ENCODE results near the gene DTYMK. TPM values are rescaled to one million over a fixed set of nuclear protein-coding genes. Genes with fewer than 3 reads are reported as not detected.

DTYMK gene
- total RNA-seq, 6 donors from 2014 or later, result 10.2 to 43.0 (median 19.6) TPM

DNA sequence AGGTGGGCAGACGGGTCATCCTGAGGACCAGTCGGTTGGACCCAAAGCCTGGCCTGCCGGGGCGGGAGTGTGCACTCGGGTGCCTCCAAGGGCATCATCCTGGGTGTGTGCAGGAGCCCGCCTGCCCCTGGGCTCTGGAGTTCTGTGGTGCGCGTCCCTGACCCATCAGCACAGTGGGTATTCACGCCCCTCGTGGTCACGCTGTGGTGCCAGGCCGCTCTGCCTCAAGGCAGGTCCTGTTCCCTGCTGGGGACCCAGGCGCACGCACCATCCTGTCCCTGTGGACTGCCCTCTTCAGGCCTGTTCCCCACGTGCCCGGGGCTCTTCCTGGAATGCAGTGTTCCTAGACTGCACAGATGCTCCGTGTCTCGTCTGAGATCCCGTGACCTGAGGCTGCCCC, 33.5 kb upstream of the DTYMK start:
- H3K36me3 ChIP-seq, result peaks cover 10 to 84% (median 62%) of the 10 kb centered on the region in 4 donors
- no peaks in the 10 kb centered on the region for H3K4me1 ChIP-seq
- ATAC-seq (ENCODE audit: low FRiP score in 2 of 2), result peak; percentile 11 to 23
- H3K27me3 ChIP-seq, result no peaks in the 10 kb centered on the region
- WGBS, 2 donors, result 96 to 100% methylated on average over 7 to 11 of the region's 19 CpGs
- DNase-seq, result no peak
- no peak for TF ChIP-seq EP300 (IDR thresholded peaks at IDR 0.05)
- no peak for TF ChIP-seq POLR2AphosphoS5 (IDR thresholded peaks at IDR 0.05)
- TF ChIP-seq CTCF (IDR thresholded peaks at IDR 0.05), result no peak
- TF ChIP-seq POLR2A (IDR thresholded peaks at IDR 0.05), result no peak
- no peak overlapping the region for H3K4me3 ChIP-seq
- H3K9me3 ChIP-seq, result peaks cover 0 to 6% (median 2%) of the 10 kb centered on the region in 4 donors
- no peak overlapping the region for H3K27ac ChIP-seq

DNA sequence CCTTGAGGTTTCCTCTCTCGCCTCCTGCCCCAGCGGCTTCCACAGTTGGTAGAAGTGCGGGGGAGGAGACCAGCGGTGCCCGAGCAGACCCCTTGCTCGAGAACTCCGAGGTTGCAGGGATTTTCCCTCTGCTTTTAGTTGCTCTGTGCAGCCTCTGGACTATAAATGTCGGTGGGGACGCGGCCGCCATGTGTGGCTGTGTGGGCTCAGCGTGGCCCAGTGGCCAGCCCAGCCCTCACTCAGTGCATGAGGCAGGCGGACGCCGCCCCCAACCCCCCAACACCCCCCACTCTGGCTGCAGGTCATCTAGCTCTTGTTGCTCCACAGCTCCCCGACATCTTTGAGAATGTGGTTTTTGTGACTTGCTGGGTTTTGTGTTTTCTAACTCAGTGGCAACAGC, 32.5 kb upstream of the DTYMK start:
- Histone ChIP-seq H3K27me3 (no peaks in the 10 kb centered on the region), H3K27ac (no peak overlapping the region), H3K9me3 (peaks cover 0 to 6% (median 2%) of the 10 kb centered on the region in 4 donors), H3K4me1 (no peaks in the 10 kb centered on the region), H3K4me3 (no peak overlapping the region), H3K36me3 (peaks cover 10 to 86% (median 64%) of the 10 kb centered on the region in 4 donors)
- WGBS, 2 donors, result 95 to 98% methylated on average over 15 to 16 of the region's 16 CpGs
- ATAC-seq (ENCODE audit: low FRiP score in 2 of 2) (no peak), DNase-seq (no peak)
- TF ChIP-seq EP300 (IDR thresholded peaks at IDR 0.05), result no peak
- no peak for TF ChIP-seq POLR2AphosphoS5 (IDR thresholded peaks at IDR 0.05)
- TF ChIP-seq POLR2A (IDR thresholded peaks at IDR 0.05), result no peak
- no peak for TF ChIP-seq CTCF (IDR thresholded peaks at IDR 0.05)

DNA sequence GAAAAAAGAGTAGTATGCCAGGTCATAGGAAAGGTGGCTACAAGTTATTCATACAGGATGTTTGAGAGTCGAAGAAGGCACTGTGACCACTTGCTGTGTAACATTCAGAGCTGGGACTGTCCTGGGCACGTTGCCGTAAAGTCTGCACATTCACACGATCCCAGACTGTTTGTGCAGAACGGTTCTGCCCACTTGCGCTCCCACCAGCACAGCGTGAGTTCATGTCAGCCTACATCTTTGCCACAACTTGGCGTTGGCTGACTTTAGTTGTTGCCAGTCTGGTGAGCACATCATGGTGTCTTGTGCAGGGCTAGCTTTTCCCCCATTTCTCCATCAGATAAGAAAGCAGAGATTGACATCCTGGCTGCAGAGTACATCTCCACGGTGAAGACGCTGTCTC, 22.3 kb upstream of the DTYMK start:
- TF ChIP-seq POLR2AphosphoS5 (IDR thresholded peaks at IDR 0.05) (no peak), CTCF (IDR thresholded peaks at IDR 0.05) (no peak), EP300 (IDR thresholded peaks at IDR 0.05) (no peak), POLR2A (IDR thresholded peaks at IDR 0.05) (no peak)
- ATAC-seq (ENCODE audit: low FRiP score in 2 of 2) (no peak), DNase-seq (no peak)
- Histone ChIP-seq H3K27me3 (no peaks in the 10 kb centered on the region), H3K36me3 (peaks cover 25 to 89% (median 69%) of the 10 kb centered on the region in 4 donors), H3K4me1 (peaks cover 0 to under 1% (median 0%) of the 10 kb centered on the region in 4 donors), H3K4me3 (no peak overlapping the region), H3K9me3 (no peaks in the 10 kb centered on the region), H3K27ac (no peak overlapping the region)
- WGBS, 2 donors, result 92 to 94% methylated on average over 10 of the region's 10 CpGs

DNA sequence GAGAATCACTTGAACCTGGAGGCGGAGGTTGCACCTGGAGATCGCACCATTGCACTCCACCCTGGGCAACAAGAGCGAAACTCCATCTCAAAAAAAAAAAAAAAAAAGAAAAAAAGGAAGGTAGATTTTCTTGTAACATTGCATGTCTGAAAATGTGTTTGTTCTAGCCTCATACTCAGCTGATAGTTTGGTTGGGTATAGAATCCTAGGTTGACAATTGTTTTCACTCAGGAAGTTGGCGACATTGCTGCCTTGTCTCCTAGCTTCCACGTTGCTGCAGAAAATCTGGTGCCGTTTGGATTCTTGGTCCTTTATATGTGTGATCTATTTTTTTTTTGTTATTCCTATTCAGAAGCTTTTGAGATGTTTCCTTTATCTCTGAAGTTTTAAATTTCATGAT, 19.9 kb upstream of the DTYMK start:
- Histone ChIP-seq H3K27me3 (no peaks in the 10 kb centered on the region), H3K36me3 (peaks cover 13 to 65% (median 49%) of the 10 kb centered on the region in 4 donors), H3K4me3 (no peak overlapping the region), H3K9me3 (no peaks in the 10 kb centered on the region), H3K27ac (no peak overlapping the region), H3K4me1 (peaks cover 6 to 15% (median 10%) of the 10 kb centered on the region in 4 donors)
- TF ChIP-seq POLR2A (IDR thresholded peaks at IDR 0.05), result no peak
- TF ChIP-seq CTCF (IDR thresholded peaks at IDR 0.05), result no peak
- TF ChIP-seq POLR2AphosphoS5 (IDR thresholded peaks at IDR 0.05), result no peak
- no peak for TF ChIP-seq EP300 (IDR thresholded peaks at IDR 0.05)
- ATAC-seq (ENCODE audit: low FRiP score in 2 of 2) (no peak), DNase-seq (no peak)
- 96 to 99% methylated on average over 6 of the region's 6 CpGs for WGBS, 2 donors

- peaks cover 0 to 32% (median 20%) of the 10 kb centered on the region in 4 donors for H3K36me3 ChIP-seq
- H3K27me3 ChIP-seq, result no peaks in the 10 kb centered on the region
- DNase-seq, result no peak
- H3K27ac ChIP-seq, result peak overlapping the region; percentile 55 to 94 (median 90)
- H3K4me3 ChIP-seq, result peak overlapping the region; percentile 81 to 98 (median 96)
- H3K9me3 ChIP-seq, result no peaks in the 10 kb centered on the region
- 43 to 64% methylated on average over 9 to 11 of the region's 11 CpGs for WGBS, 2 donors
- TF ChIP-seq CTCF (IDR thresholded peaks at IDR 0.05), result no peak
- TF ChIP-seq POLR2A (IDR thresholded peaks at IDR 0.05), result no peak
- TF ChIP-seq EP300 (IDR thresholded peaks at IDR 0.05), result no peak
- TF ChIP-seq POLR2AphosphoS5 (IDR thresholded peaks at IDR 0.05), result no peak
- H3K4me1 ChIP-seq, result peaks cover 11 to 26% (median 19%) of the 10 kb centered on the region in 4 donors
- peak in 1 of 2 donors; percentile 16 for ATAC-seq (ENCODE audit: low FRiP score in 2 of 2)
These were observed 16.5 kb upstream of the DTYMK start for GRCh38 chr2:241703032-241703604.

All from upper lobe of left lung (tissue), 6 donors.